ENCODE results near the gene NACA. TPM values are rescaled to one million over a fixed set of nuclear protein-coding genes. Genes with fewer than 3 reads are reported as not detected.
"Not testable (repeated sequence)": the region's sequence is repeated elsewhere in the genome, so short reads cannot be mapped to it uniquely, and the experiment has no call there.

The NACA gene
- total RNA-seq, 1 experiment from 2014 or later: 1,267 TPM

DNA sequence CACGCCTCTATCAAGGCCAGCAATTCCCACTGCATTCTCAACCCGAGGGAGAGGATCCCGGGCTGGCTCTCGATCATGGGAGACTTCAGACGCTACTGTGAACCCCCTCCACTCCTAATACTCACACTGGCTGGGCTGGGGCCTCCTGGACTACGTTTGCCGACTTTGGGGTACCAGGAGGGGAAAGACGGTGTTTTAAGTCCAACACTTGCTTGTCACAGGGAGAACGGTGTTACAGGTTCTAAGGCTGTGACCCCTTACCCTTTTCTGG is 463 bp downstream of the NACA start:
- DNase-seq (ENCODE audit: low read depth): no peak

DNA sequence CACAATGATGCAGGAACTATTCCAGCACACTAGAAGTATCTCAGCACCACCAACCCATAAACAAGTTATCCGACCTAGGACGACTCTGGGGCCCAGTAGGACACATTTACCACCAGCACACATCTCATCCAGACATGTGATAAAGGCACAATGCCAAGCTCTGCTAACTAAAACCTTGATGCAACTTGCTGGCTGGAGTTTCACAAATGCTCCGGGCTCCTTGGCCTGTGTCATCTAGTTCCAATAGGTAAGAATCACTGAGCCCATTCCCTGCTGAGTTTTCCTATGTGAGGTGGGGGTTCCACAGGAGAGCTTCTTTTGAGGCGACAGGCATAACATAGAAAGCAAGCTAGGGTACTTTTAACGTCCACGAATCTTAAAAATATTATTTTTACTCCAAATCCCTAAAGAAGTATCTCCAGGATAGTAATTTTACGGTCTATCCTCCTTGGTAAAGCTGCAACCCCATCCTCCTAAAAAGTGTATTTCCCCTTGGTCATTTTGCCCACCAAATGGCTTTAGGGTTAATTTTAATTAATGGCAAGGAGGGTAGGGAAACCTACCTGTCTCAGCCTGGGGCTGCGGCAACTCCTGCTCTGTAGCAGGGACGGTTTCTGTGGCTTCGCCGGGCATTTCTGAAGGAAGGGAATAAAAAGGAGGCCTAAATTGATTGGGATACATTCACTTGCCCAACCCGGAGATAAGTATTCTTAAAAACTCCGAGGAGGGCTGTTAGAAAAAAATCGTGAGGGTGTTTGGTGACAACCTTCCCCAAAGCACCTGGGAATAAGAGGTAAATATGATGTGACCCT is 1.0 kb downstream of the NACA start:
- DNase-seq (ENCODE audit: low read depth): peak; percentile 71

DNA sequence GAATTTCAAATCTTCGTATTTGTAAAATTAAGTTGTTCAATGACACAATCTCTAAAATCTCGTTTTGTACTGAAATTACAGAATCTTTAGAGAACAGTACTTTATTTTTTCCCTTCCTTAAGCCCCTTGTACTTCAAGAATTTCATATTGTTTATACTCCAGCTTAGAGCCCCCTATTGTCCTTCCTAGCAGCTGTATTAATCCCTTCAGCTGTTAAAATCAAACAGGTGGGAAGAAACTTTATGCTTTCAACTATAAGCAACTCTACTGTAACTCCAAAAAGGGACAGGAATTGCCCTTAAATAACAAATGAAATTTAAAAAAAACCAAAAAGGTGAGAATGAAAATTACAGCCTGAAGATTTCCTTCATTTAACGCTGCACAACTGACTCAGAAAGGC is 1.7 kb downstream of the NACA start:
- no peak for DNase-seq (ENCODE audit: low read depth)

DNA sequence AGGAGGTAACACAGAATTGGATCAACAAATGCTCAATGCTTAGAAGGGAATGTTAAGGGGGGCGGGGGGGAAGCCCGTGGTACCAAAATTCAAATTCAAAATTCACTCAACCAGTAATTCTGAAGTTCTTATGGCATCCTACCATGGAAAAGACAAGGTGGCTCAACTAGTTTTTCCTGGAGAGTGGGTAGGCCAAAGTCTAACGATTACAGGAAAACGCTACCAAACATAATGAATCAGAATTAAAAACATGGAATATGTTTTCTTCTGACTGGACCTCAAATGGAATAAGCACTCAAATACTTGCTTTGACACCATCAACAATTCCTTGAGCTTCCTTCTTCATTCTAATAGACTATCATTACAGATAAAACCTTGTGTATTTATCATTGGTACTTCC is 2.3 kb downstream of the NACA start:
- no peak for DNase-seq (ENCODE audit: low read depth)

DNA sequence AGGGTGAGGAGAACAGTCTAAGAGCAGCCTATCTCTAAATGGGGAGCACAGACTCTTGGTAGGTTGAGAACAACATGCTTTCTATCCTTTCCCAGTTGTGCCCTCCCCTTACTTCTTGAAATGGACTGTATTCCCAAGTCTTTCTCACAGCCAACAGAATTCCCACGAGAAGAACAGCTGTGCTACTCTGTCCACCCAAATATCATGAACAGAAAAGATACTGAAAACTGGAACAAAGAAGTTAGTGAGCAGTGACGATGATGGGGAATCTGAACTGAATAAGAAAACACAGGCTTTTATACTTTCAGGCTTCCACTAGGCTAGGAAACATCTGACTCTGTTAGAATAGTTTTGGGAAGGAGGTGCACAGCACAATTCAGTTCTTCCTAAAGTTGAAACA is 3.4 kb downstream of the NACA start:
- no peak for DNase-seq (ENCODE audit: low read depth)

DNA sequence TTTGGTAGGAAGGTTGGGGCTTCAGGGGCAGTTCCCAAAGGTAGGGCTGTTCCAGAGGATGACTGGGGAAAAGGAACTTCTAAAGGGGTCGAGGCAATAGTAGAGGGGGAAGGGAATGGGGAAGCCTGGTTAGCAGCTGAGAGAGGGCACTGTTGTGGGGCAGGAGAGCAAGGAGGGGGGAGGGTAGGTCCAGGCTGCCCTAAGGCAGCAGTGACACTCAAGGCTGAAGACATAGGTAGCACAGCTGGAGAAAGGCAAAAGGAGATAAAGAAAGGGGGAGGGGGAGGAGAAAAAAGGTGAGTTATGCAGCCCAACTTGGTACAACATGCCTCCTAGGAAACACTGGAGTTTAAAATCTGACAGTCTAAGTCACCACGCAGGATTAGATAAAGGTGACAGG is 3.9 kb downstream of the NACA start:
- DNase-seq (ENCODE audit: low read depth): no peak

DNA sequence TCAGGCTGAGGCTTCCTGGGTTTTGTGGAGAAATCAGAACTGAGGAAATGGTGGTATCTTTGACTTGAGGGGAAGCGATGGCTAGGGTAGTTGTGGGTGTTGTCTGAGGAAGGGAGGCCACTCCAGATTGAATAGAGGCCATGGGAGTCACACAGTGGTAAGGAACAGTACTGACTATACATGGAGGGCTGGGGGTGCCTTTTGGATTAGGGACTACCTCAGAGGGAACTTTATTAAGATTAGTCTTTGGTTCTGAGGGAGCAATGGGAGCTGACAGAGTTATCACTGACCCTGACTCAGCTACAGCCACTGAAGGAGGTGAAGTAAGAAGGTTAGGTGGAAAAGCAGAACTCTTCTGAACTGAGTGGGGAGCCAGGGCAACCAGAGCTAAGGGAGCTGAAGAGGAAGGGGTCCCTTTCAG is 4.4 kb downstream of the NACA start:
- no peak for DNase-seq (ENCODE audit: low read depth)

DNA sequence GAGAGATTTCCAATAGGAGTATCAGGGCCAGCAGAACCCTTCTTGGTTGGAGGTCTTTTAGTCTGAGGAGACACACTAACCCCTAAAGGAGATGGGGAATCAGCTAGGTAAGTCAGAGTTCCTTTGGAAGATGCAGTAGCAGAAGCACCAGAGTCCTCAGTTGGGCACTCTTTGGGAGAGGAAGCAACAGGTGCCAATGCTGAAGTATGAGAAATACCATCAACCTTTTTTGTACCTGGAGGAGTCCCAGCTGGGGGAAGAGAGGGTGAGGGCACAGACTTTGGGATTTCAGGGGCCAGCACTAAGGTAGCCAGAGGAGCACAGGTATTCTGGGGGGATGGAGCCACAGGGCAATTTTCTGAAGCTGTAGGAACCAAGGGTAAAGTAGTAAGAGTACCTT is 6.0 kb downstream of the NACA start:
- DNase-seq (ENCODE audit: low read depth): no peak

DNA sequence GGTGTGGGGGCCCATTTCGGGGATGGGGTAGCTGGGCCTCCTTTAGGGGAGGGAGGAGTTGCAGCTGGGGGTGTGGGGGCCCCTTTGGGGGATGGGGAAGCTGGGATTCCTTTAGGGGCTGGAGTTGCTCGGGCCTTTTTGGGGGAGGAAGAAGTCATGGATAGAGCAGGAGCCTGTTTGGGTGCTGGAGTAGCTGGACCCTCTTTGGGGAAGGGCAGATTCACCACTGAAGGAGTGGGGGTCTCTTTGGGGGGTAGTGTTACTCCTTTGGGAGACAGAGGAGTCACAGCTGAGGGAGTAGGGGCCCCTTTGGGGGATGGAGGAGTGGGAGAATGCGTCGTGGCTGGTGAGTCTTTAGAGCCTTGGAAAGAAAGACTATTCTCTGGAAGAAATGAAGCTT is 6.5 kb downstream of the NACA start:
- DNase-seq (ENCODE audit: low read depth): no peak

DNA sequence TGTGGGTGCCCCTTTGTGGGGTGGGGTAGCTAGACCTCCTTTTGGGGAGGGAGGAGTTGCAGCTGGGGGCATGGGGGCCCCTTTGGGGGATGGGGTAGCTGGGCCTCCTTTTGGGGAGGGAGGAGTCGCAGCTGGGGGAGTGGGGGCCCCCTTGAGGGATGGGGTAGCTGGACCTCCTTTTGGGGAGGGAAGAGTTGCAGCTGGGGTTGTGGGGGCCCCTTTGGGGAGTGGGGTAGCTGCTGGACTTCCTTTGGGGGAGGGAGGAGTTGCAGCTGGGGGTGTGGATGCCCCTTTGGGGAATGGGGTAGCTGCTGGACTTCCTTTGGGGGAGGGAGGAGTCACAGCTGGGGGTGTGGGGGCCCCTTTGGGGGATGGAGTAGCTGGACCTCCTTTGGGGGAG is 7.0 kb downstream of the NACA start:
- no peak for DNase-seq (ENCODE audit: low read depth)

DNA sequence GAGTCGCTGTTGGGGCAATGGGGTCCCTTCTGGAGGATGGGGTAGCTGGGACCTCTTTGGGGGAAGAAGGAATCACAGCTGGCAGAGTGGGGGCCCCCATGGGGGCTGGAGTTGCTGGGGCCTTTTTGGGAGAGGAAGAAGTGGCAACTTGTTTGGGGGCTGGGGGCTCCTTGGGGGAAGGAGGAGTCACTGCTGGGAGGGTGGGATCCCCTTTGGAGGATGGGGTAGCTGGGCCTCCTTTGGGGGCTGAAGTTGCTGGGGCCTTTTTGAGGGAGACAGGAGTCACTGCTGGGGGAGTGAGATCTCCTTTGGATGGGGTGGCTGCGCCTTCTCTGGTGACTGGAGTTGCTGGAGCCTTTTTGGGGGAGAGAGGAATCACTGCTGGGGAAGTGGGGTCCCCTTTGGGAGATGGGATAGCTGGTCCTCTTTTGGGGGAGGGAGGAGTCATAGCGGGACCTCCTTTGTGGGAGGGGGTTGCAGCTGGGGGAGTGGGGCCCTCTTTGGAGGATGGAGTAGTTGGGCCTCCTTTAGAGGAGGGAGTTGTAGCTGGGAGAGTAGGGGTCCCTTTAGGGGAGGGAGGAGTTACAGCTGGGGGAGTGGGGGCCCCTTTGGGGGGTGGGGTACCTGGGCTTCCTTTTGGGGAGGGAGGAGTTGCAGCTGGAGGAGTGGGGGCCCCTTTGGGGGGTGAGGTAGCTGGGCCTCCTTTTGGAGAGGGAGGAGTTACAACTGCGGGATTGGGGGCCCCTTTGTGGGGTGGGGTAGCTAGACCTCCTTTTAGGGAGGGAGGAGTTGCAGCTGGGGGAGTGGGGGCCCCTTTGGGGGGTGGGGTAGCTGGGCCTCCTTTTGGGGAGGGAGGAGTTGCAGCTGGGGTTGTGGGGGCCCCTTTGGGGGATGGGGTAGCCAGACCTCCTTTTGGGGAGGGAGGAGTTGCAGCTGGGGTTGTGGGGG is 7.9 kb downstream of the NACA start:
- no peak for DNase-seq (ENCODE audit: low read depth)

DNA sequence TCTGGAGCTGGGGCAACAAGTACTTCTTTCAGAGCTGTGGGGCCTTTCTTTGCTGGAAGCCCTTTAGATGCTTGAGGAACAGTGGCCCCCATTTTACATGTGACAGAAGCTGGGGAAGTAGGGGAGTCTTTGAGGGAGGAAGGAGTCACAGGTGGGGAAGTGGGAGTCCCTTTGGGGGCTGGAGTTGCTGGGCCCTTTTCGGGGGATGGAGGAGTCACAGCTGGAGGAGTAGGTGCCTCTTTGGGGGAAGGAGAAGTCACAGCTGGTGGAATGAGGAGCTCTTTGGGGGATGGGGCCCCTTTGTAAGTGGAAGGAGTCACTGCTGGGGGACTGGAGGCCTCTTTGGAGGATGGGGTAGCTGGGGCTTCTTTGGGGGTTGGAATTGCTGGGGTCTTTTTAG is 8.6 kb downstream of the NACA start:
- no peak for DNase-seq (ENCODE audit: low read depth)

DNA sequence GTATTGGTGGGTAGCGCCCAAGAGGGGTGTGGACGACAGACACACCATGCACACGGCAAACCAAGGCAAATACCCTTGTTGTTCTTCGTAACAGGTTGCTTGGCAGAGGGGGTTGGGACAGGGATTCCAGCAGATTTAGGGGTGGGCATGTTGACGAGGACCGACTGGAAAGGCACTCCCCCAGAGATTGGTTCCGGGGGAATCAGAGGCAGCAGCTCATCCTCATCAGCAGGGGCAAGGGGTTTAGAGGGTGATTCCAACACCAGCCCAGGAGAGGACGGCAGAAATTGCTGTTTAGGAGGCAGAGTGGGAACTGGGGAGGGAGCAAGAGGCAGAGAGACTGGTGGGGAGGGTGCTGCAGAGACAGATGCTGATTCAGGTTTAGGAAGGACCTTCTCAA is 9.3 kb downstream of the NACA start:
- no peak for DNase-seq (ENCODE audit: low read depth)

DNA sequence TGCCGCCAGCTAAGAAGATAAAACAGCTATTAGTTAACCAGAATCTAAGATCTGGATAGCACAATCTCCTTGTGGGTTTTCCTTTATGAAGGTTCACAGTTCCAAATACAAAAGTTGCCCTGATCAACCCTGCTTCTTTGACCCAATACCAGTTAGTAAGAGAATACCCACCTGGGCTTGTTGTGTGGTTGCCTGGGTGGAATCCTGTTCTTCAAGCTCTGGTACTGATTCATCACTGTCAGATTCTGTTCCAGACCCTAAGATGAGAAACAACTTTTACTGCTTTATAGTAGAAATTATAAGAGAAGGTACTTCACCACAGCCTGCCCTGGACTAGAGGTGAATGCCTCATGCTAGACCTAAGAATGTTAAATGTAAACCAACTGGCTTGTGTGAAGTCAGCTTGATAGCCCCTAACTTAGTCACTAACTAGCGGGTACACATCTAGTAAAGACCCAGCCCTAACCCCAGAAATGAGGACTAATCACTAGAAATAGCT is 10.6 kb downstream of the NACA start:
- DNase-seq (ENCODE audit: low read depth): no peak

DNA sequence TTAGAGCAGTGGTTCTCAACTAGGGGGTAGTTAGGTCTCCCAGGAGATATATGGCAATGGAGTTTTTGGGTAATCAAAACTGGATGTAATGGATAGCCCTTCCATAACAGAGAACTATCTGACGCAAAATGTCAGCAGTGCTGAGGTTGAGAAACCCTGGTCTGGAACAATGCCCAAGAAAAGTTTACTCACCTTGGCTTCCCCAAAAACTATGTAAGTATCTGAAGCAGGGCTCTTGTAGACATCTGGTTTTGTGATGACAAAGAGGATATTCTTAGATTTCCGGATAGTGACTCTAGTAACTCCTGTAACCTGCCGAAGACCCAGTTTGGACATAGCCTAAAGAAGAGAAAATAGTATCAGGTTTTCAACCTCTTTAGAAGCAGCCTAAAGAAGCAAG is 11.8 kb downstream of the NACA start:
- no peak for DNase-seq (ENCODE audit: low read depth)

DNA sequence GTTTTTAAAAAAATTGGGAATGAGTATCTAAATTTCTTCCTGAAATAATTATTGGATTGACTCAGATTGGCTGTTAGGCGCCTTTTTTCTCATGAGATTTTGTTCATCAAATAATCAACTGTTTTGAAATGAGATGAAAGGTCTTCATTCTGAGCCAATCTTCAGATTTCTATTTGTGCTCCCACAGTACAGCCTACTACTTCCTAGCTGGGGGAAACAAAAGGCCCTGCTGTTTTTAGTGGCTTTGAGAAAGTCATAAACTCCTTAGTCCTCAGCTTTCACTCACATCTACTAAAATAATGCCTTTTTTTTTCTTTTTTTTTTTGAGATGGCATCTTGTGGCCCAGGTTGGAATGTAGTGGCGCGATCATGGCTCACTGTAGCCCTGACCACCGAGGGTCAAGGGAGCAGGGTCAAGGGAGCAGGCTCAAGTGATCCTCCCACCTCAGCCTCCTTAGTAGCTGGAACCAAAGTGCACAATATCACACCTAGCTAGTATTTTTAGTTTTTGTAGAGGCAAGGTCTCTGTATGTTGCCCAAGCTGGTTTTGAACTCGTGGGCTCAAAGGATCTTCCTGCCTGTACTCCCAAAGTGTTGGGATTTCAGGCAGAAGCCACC is 15.2 kb downstream of the NACA start:
- no peak for DNase-seq (ENCODE audit: low read depth)

DNA sequence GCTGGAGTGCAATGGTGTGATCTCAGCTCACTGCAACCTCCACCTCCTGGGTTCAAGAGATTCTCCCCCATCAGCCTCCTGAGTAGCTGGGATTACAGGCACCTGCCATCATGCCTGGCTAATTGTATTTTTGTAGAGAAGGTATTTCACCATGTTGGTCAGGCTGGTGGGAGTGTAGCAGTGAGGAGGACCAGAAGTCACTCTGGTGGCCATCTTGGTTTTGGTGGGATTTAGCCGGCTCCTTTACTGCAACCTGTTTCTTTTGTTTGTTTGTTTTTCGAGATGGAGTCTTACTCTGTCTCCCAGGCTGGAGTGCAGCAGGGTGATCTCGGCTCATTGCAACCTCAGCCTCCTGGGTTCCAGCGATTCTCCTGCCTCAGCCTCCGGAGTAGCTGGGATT is 20.6 kb downstream of the NACA start:
- DNase-seq (ENCODE audit: low read depth): not testable (repeated sequence)

DNA sequence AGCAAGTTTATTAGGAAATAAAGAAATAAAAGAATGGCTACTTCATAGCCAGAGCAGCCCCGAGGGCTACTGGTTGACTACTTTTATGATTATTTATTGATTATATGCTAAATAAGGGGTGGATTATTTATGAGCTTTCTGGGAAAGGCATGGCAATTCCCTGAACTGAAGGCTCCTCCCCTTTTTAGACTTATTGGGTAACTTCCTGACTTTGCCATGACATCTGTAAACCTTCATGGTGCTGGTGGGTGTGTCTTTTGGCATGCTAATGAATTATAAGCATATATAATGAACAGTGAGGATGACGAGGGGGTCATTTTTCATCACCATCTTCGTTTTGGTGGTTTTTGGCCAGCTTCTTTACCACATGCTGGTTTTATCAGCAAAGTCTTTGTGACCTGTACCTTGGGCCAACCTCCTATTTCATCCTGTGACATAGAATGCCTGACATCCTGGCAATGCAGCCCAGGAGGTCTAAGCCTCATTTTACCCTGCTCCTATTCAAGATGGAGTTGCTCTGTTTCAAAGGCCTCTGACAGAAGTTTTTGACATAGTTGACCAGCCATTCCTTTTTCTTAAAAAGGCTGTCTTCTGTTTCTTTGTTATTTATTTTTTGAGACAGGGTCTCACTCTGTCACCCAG is 26.0 kb downstream of the NACA start:
- DNase-seq (ENCODE audit: low read depth): no peak

DNA sequence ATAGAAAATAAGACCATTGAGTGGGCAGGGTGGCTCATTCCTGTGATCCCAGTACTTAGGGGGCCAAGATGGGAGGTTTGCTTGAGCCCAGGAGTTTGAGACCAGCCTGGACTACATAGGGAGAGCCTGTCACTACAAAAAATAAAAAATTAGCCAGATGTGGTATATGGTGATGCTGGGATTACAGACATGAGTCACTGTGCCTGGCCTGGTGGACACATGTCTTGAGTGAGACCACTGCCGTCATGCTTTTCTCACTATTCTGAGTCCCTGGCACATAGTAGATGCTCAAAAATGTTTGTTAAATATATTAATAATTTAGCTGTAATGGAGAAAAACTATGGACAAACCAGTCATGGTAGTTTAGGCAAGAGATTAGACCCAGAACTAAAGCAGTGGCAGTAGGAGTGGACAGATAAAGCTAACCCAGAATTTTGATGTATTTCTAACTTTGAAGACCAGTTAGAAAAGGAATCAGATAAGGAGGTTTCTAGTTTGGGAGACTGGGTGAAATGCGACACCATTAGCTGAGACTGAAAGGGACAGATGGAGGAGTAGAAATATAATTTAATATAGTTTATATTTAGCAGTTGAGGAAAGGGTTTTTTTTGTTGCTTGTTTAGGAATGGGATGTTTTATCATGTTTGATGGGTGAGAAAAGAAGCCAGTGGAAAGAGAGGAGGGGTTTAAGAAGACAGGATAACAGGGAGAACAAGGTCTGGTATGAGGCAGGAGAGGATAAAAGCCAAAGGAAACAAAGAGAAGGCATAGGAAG is 29.6 kb downstream of the NACA start:
- DNase-seq (ENCODE audit: low read depth): no peak

DNA sequence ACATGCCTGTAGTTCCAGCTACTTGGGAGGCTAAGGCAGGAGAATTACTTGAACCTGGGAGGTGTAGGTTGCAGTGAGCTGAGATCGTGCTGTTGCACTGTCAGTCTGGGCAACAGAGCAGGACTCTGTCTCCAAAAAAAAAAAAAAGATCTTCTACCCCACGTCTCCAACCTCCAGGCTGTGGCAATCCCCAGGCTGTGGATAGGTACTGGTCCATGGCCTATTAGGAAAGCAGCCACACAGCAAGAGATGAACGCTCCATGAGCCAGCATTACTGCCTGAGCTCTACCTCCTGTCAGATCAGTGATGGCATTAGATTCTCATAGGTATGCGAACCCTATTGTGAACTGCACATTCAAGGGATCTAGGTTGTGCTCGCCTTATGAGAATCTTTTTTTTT is 30.9 kb downstream of the NACA start:
- no peak for DNase-seq (ENCODE audit: low read depth)

DNA sequence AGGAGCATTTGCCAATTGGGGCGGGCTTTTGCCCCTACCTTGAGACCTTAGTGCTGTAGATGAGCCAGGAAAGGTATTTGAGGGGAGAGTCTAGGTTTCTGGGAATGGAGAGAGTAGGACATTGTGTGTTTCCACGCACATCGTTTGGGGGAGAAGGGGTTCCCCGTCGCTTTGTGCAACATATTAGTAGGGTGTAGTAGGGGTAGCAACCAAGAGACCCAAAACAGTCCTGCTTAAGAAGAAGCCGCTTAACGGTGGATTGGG is 36.3 kb downstream of the NACA start:
- DNase-seq (ENCODE audit: low read depth): no peak

Data from M059J (cell line).